DMS79 (cell line): ENCODE data around the gene FGFR4.

ENCODE experiments used
- DNase-seq: peaks from one replicate; lab custom pipeline; 2025; lab: John Stamatoyannopoulos, UW

FGFR4 gene

DNA sequence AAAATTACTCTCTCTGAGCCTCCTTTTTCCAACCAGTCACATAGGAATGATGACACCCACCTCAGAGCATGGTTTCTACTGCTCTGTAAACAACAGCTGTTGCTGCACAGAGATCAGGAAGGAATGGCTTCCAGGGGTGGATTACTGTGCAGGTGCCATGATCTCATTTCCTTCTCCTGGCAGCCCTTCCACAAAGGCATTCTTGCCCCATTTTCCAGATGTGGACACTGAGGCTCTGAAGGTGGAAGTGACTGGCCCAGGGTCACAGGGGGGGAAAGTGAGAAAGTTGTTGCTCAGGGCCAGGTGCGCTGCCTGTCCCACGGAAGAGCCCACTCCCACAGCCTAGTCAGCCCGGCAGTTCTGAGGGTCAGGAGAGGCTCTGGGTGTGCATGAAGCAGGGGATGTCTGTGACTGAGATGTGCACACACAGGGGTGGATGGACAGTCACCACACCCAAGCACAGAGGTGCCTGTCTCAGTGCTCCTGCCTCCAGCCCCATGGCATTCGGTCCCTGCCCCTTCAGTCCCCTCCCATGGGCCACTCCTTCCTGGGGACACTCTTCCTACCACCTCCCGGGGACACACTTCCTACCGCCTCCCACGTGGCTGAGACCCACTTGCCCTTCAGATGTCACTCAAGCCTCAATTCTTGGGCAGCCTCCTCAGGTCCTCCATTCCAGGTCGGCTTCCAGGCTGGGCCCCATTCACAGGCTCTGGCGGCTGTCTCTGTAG, 17.0 kb downstream of the FGFR4 start:
- DNase-seq: no peak

DNA sequence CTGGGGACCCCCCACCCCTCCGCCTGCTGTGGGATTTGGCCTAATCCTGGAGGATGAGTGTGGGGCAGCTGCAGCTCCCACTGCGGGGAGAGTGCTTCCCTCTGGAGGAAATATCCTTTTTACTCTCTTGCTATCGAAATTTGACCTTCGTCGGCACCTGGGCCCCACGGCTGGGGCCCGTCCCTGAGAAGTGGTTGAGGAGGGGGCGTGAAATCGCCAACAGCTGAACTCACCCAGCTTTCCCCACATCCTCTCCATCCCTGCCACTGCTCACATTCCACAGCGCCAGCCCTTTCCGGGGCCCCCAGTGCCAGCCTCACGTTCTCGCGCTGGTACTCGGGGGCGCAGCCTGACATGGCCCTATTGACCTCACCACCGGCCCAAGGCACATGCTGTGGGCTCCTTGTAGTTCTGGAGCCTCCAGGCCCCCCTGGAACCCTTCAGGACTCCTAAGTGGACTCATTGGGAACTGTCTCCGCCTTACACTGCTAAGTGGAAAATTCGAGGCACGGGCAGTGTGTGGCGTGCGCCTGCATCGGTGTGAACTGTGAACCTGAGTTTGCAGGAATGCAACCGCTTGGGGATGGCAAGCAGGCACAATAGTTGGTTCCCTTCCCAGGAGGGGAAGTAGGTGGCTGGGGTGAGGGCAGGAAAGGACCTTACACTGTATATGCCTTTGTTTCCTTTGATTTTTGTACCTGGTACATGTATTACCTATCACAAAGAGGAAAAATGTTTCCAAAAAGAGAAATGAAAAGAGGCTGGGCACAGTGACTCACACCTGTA, 19.2 kb downstream of the FGFR4 start:
- DNase-seq: no peak

DNA sequence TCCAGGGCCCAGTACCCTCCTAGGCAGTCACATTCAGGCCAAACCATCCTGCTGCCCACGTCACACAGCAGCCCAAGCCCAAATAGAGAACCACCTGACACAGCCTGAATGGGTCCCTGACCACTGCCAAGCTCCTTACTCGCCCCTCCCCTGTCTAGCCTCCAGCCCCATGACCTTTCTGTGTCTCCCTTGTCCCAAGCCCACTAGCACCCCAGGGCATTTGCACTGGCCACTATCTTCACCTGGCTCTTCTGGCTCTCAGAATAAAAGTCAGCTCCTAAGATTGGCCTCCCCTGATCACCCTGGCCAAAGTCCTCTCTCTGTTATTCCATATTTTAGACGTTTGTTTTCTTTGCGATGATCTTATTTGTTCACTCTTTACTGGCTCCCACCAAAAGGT, 20.4 kb downstream of the FGFR4 start:
- no peak for DNase-seq

DNA sequence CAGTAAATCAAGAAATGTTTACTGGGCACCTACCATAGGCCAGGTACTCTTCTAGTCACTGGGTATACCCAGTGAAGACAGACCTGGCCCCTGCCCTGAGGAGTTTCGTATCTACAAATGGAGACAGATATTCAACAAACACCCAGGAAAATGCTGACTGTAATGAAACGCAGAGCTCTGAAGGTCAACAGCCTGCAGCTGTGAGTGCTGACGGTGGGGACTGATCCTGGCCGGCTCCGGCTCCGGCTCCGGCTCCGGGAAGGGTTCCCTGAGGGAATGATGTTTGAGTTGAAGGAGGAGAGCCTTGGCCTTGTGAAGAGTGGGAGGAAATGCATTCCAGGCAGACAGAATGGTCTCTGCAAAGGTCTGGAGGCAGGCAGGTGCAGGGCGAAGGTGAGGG, 23.1 kb downstream of the FGFR4 start:
- no peak for DNase-seq

DNA sequence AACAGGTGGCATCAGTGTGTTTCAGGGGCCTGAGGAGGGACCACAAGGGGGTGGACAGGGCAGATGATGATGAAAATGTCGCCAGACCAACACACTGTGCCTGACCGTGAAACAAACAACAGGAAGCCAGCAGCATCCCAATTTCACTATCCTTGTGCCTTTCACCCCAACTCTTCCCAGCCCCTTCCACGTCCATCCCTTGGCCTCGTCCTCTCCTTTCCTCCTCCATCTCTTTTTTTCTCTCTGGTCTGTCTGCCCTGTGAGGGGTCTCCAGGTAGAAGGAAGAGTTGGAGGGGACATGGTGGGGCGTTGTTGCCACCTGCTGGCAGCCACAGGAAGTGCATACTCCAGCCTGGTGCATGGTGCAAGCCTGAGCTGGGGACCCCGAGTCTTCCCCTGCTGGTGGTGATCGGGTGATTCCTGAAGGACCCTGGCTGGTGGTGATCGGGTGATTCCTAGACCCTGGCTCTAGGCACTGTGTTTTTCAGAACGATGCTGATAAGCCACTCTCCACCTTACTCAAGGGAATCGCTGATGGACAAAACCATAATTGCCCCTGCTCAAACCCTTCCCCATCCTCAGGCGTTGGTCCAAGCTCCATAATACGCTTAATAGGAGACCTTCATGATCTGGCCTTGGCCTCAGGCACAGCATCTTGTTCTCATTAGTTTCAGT, 25.1 kb downstream of the FGFR4 start:
- no peak for DNase-seq

DNA sequence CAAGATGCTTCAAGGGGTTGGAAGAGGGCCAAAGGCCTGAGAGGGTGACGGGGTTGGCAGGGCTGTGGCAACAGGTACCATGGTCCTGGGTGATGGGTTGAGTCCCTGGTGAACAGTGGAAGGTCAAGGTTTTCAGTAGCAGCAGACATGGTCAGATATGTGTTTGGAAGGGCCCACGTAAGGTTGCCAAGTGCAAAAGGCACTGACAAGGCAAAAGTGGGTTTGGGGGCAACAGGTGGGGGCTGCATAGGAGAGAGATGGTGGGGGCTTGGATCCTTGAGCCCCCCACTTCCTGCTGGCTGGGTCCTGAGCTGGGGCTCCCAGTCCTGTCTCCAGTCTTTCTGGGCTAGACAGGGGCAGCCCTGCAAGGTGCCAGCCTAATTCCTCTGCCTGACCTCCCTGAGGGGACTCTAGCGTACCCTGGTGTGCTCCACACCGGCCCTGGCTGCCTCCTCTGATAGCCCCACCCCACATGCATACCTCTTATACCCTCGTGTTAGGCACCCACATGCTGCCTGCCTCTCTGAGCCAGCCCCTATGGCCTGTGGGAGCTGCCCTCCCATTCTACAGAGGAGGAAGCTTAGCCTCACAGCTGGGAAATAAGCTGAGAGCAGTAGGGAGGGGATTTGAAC, 26.0 kb downstream of the FGFR4 start:
- DNase-seq: no peak

DNA sequence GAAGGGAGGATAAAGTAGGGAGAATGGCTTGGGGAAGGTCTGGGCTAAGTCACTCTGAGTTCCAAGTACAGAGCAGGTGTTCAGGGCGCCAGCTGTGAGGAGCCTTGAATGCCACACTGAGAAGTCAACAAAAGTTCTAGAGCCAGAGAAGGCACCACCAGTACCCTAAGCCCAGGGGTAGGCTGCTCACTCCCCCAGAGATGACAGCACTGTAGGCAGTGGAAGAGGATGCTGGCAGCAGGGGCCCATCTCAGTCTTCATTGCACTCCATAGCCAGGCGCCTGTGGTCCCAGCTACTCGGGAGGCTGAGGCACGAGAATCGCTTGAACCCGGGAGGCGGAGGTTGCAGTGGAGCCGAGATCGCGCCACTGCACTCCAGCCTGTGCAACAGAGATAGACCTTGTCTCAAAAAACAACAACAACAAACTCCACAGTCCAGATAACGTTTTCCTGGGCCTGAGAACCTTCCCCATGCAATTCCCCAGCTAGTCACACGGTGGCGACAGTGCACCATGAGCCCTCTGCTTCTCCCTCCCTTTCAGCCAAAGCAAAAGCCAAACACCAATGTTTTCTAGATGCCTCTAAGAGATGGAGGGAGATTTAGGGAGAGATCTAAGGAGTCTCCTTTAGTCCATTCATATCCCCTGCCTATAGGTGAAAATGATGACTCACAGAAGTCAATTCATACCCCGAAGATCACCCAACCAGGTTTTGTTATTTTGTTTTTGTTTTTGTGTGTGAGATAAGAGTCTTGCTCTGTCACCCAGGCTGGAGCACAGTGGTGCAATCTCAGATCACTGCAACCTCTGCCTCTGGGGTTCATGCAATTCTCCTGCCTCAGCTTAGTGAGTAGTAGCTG, 27.1 kb downstream of the FGFR4 start:
- DNase-seq: peak; percentile 6

DNA sequence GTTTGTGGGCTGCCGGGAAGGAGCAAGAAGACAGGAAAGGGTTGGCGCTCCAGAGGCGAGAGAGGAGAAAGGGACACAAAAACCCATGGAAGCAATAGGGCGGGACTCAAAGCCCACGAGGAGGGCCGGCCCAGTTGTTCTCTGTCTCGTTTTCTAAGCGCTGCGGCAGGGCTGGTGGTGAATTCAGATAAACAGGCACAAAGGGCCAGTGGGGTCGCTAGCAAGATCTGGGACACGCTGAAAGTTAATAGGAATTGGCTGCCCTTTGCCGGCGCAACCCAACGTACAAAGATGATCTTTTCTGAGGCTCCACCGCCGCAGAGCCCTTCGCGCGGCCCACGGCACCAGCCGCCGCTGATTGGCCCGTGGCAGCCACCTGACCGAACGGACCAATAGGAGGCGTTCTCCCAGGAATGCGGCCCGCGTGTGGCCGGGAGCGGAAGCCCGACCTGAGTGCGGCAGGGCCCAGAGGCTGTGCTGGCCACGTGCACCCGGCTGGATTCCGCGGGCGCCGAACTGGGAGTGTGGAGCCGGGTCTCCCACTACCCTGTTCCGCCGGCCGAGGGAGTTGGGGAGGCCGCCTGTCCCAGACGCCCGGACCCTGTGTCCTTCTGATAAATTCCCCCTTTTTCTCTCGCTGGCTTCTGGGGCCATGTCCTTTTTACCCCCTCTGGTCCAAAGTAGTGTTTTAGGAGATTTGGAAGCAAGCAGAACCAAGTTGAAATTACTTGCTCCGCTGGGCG, 30.1 kb downstream of the FGFR4 start:
- no peak for DNase-seq

DNA sequence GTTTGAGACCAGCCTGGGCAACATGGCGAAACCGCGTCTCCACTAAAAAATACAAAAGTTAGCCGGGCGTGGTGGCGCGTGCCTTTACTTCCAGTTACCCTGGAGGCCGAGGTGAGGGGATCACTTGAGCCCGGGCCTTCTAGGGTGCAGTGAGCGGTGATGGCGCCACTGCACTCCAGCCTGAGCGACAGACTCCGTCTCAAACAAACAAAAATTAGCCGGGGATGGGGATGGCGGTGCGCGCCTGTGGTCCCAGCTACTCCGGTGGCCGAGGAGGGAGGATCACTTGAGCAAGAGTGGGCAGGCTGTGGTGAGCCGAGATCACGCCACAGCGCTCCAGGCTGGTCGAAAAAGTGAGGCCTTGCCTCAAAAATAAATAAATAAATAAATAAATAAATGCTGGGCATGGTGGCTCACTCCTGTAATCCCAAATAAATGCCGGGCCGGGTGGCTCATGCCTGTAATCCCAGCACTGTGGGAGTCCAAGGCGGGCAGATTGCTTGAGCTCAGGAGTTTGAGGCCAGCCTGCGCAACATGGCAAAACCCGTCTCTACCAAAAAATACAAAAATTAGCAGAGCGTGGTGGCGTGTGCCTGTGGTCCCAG, 30.8 kb downstream of the FGFR4 start:
- no peak for DNase-seq

DNA sequence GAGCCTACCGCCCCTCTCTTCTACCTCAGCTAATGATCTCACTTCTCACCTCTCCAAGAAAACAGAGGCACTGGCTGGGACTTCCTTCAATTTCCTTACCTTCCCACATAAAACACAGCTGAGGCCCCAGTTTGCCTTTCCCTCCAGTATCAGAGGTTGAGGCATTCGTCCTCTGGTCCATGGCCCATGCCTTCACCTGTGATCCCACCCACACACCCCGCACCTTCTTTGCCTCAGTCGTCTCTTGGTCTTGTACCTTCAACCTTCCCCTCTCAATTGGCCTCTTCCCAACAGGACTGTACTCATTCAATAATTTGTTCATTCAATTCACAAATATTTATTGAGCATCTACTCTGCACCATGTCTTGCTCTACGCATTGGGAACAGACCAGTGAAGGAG, 35.9 kb downstream of the FGFR4 start:
- DNase-seq: no peak

DNA sequence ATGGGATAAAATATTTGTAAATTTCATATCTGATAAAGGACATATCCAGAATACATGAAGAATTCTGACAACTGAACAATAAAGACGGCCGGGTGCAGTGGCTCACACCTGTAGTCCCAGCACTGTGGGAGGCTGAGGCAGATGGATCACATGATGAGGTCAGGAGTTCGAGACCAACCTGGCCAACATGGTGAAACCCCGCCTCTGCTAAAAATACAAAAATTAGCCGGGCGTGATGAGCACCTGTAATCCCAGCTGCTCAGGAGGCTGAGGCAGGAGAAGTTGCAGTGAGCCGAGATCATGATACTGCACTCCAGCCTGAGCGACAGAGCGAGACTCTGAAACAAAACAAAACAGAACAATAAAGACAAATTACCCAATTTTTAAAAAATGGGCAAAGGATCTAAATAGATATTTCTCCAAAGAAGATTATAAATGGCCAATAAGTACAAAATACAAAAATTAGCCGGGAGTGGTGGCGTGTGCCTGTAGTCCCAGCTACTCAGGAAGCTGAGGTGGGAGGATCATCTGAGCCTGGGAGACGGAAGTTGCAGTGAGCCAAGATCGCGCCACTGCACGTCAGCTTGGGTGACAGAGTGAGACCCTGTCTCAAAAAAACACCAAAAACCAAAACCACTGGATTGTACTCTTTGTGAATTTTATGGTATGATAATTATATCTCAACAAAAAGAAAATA, 37.2 kb downstream of the FGFR4 start:
- no peak for DNase-seq

DNA sequence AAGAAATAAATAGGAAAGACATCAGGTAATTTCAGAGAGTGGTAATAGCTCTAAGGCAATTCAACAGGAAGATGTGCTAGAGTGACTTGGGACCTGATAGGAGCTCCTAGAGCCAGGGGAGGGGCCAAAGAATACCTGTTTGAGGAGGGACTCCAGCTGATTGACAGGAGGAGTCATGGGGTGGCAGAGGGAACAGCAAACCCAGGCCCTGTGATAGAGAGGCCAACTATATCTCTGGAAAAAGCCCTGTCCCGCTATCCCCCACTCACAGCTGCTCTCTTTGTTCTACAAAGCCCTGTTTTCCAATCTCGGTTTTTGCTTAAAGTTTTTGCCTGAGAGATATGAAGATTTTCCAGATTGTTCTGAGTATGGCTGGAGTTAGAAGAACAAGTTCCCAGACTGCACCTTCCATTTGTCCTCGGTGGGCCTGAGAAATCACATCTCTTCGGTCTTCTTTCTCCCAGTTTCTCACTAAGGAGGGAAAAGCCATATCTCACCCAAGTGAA, 37.8 kb downstream of the FGFR4 start:
- DNase-seq: no peak

DNA sequence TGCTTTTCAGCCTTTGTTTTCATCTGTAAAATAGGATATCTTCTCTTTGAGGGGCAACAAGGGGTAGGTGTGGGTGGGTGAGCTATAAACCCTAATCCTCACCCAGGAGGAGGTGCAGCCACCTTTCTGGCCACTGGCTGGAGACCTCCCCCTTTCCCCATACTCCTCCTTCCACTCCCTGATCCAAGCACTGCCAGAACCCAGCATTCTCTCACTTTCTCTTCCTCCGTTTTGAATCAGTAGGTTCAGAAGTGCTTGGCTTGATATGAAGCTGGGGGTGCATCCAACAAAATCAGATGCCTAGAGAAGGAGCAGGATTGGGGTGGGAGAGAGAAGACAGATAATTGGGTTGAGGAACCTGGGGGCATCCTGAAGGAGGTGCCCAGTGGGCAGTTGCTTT, 40.1 kb downstream of the FGFR4 start:
- no peak for DNase-seq

DNA sequence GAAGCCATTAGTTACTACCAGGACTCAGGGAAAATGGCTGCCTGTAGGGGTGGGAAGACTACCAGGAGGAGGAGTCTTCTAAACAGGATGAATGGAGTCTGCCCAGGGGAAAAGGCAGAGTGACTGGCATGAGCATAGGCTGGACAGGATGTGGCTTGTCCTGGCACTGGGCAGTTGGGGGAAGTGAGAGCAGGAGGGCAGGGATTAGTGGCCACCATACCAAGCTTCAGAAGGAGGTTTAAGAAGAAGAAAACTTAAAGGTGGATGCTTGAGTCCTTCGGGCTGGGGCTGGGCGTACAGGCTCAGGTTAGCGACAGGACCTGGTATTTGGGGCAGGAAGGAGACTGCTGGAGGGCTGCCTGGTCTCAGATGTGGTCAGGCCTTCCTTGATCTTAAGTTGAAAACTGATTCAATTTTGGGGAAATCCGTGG, 41.9 kb downstream of the FGFR4 start:
- no peak for DNase-seq

DNA sequence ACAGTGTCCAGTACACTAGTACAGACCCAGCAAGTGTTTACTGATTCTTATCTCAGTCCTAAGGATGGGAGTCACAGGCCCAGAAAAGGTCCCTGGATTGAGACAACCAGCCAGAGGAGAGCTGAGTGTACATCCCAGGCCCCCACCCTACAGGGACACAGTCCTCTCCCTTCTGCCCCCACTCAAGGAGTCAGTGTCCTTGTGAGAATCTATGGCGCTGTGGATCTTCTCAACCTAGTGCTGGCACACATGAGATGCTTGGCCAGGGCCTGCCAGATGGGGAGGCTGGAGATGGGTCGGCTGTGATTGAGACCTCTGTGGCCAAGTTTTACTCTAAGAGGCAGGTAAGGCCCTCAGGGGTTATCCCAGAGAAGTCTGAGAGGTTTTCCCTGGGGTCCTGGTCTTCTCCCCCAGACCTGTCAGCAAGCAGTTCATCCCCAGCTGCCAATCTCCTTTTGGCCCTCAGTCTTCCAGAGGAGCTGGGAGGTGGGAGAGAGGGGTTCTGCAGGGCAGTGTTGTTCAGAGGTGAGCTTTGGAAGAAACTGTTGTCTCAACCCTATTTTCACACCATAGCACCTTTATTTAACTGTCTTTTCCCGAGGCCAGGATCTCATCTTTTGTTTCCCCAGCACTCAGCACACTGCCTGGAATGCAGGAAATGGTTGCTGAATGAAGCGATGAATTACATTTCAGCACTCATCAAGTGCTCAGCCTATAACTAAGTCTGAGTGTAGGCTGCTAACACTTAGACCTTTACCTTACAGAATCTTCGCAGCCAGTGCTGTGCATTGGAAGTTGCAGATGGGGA, 43.7 kb downstream of the FGFR4 start:
- DNase-seq: no peak

DNA sequence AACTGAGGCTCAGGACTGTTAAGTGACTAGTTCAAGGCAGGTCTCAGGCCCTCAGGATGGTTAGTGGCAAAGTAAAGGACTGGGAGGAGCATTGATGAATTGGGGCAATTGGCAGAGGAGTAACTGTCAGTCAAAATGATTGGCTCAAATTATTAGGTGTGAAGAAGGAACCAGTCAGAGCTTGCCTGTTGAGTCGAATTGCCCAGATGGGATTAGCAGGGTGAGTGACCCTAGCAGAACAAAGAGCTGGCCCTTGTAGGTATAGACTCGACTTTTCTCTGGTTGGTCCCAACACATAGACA, 44.3 kb downstream of the FGFR4 start:
- DNase-seq: no peak

DNA sequence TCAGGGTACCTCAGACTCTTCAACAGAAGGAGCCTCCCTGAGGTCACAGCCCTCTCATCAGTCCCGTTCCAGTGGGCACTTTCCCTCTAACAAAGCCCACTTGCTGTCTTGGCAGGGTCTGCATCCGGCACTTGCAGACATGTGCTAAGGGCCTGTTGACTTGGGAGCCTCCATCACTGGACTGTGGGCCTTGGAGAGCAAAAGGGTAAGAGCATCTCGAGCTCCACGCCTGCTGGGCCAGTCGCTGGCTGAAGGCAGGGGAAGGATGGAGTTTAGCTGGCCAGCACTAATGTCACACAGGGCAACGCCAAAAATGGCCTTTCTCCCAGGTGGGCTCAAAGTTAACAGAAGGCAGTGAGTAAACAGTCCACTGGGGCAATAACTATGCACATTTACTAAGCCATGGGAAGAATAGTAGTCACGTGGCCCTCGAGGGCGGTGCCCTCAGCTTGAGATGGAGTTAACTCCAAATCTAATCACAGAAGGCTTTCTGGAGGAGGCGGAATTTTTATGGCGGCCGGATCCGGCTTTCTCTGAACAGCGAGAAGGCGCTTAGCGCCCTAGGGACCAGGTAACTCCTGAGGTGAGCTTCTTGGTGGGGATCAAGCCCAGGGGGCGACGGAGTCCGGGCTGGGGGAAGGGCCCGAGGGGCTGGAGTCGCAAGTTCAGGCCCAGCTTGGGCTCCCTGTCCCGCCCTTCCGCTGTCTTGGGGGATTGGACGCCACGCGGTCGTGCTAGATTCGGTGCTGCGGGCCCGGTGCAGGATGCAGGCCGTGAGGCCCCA, 44.8 kb downstream of the FGFR4 start:
- DNase-seq: no peak
